WTC11 (cell line): ENCODE results near the gene TMC6. TPM values are rescaled to one million over a fixed set of nuclear protein-coding genes. Genes with fewer than 3 reads are reported as not detected.

Experiments
- ATAC-seq: fragments of 200-7000 bp; cut with Tn5 transposase; 2 replicates; pipeline ENCODE4 v1.10.0; 2021; ENCODE audit warnings: mild to moderate bottlenecking, moderate library complexity
- CTCF ChIA-PET: fragments of 300-600 bp; sonication (Branson Sonifier 250); formaldehyde crosslinking; loops from one replicate; lab custom pipeline; 2021; ENCODE audit warnings: antibody characterized with exemption; lab: Charles Lee
- POLR2A ChIA-PET: fragments of 350-600 bp; sonication (Branson Sonifier 250); formaldehyde crosslinking; loops from one replicate; lab custom pipeline; 2021; ENCODE audit warnings: antibody characterized with exemption; lab: Charles Lee
- DNase-seq: peaks from one replicate; pipeline ENCODE4 v3.0.0; 2021; ENCODE audit warnings: low spot score
- H3K27ac Mint-ChIP-seq: 2 replicates; pipeline ENCODE4 v1.8.0; 2021; ENCODE audit warnings: mixed read lengths
- H3K27me3 Mint-ChIP-seq: 2 replicates; pipeline ENCODE4 v1.8.0; 2021; ENCODE audit warnings: low read depth, mild to moderate bottlenecking, moderate library complexity, mixed read lengths
- H3K36me3 Mint-ChIP-seq: 2 replicates; pipeline ENCODE4 v1.8.0; 2021; ENCODE audit warnings: mixed read lengths
- H3K4me1 Mint-ChIP-seq: 2 replicates; pipeline ENCODE4 v1.8.0; 2022; ENCODE audit warnings: mixed read lengths
- H3K4me3 Mint-ChIP-seq: 2 replicates; pipeline ENCODE4 v1.8.0; 2021; ENCODE audit warnings: mild to moderate bottlenecking, moderate library complexity, mixed read lengths
- H3K9me3 Mint-ChIP-seq: 2 replicates; pipeline ENCODE4 v1.8.0; 2021; ENCODE audit warnings: mixed read lengths
- ATF1 ChIP-seq: sonication (generic); formaldehyde crosslinking; IDR thresholded peaks from 2 replicates; pipeline ENCODE4 v1.8.1; 2023; ENCODE audit warnings: mild to moderate bottlenecking, moderate library complexity, missing genetic modification reagents
- ATF2 ChIP-seq: sonication (generic); formaldehyde crosslinking; IDR thresholded peaks from 2 replicates; pipeline ENCODE4 v1.8.1; 2022; ENCODE audit warnings: low read depth, missing genetic modification reagents, borderline replicate concordance
- ATF3 ChIP-seq: sonication (generic); formaldehyde crosslinking; conservative IDR thresholded peaks from 2 replicates; pipeline ENCODE4 v1.8.1; 2022; ENCODE audit warnings: mild to moderate bottlenecking, missing genetic modification reagents
- CTCF ChIP-seq: fragments of 200-600 bp; IDR thresholded peaks from 2 replicates; pipeline ENCODE4 v1.8.0; 2022; ENCODE audit warnings: antibody characterized with exemption
- FOXJ3 ChIP-seq: sonication (generic); formaldehyde crosslinking; IDR thresholded peaks from 2 replicates; pipeline ENCODE4 v1.9.0; 2021; ENCODE audit warnings: missing genetic modification reagents, mild to moderate bottlenecking, borderline replicate concordance
- GABPB1 ChIP-seq: sonication (generic); formaldehyde crosslinking; IDR thresholded peaks from 2 replicates; pipeline ENCODE4 v1.8.1; 2023; ENCODE audit warnings: mild to moderate bottlenecking, missing genetic modification reagents
- GTF2I ChIP-seq: fragments of 250-450 bp; sonication (Bioruptor Pico); conservative IDR thresholded peaks from 2 replicates; pipeline ENCODE4 v1.4.0; 2021; ENCODE audit warnings: mild to moderate bottlenecking
- HMGXB4 ChIP-seq: sonication (generic); formaldehyde crosslinking; IDR thresholded peaks from 2 replicates; pipeline ENCODE4 v1.8.1; 2023; ENCODE audit warnings: mild to moderate bottlenecking, moderate library complexity, missing genetic modification reagents
- JAZF1 ChIP-seq: fragments of 250-450 bp; sonication (Bioruptor Pico); IDR thresholded peaks from 2 replicates; pipeline ENCODE4 v1.9.0; 2021; ENCODE audit warnings: moderate library complexity, mild to moderate bottlenecking, inconsistent platforms
- MLX ChIP-seq: sonication (generic); formaldehyde crosslinking; IDR thresholded peaks from 2 replicates; pipeline ENCODE4 v1.8.1; 2023; ENCODE audit warnings: mild to moderate bottlenecking, missing genetic modification reagents, moderate library complexity
- NFE2L1 ChIP-seq: sonication (generic); formaldehyde crosslinking; IDR thresholded peaks from 2 replicates; pipeline ENCODE4 v1.8.1; 2023; ENCODE audit warnings: missing genetic modification reagents
- SMAD3 ChIP-seq: sonication (generic); formaldehyde crosslinking; IDR thresholded peaks from 2 replicates; pipeline ENCODE4 v1.8.0; 2022; ENCODE audit warnings: missing genetic modification reagents, mild to moderate bottlenecking, borderline replicate concordance
- SMAD4 ChIP-seq: sonication (generic); formaldehyde crosslinking; IDR thresholded peaks from 2 replicates; pipeline ENCODE4 v1.8.0; 2022; ENCODE audit warnings: mild to moderate bottlenecking, missing genetic modification reagents
- USF1 ChIP-seq: sonication (generic); formaldehyde crosslinking; IDR thresholded peaks from 2 replicates; pipeline ENCODE4 v1.8.0; 2022; ENCODE audit warnings: mild to moderate bottlenecking, missing genetic modification reagents
- ZBTB21 ChIP-seq: sonication (generic); formaldehyde crosslinking; IDR thresholded peaks from 2 replicates; pipeline ENCODE4 v1.8.1; 2023; ENCODE audit warnings: mild to moderate bottlenecking, missing genetic modification reagents, borderline replicate concordance
- ZNF396 ChIP-seq: fragments of 250-450 bp; sonication (Bioruptor Pico); IDR thresholded peaks from 2 replicates; pipeline ENCODE4 v1.8.0; 2021; ENCODE audit warnings: mild to moderate bottlenecking, moderate library complexity, borderline replicate concordance
- total RNA-seq: library from RNA; stranded (reverse); gene quantifications from 3 replicates; pipeline ENCODE4 v1.2.3, GENCODE V29; 2021

Gene TMC6
- total RNA-seq, 1 experiment from 2014 or later, result 120 TPM

- DNase-seq (no peak), ATAC-seq (no peak)
- TF ChIP-seq GTF2I (CRISPR knock-in tag) (0 out of 2 replicates have a peak, but pooled peaks have one; percentile 22), NFE2L1 (CRISPR knock-in tag) (no peak)
- H3K4me1 Mint-ChIP-seq, result no peaks in the 10 kb centered on the region
- H3K27ac Mint-ChIP-seq, result no peak overlapping the region
- CTCF ChIA-PET, result no interaction called here
- H3K36me3 Mint-ChIP-seq, result no peaks in the 10 kb centered on the region
- POLR2A ChIA-PET, result no interaction called here
- 0 out of 2 replicates have a peak, but pooled peaks cover 1% of the 10 kb centered on the region for H3K27me3 Mint-ChIP-seq
- H3K9me3 Mint-ChIP-seq, result no peaks in the 10 kb centered on the region
- no peak overlapping the region for H3K4me3 Mint-ChIP-seq
These were observed 17.9 kb upstream of the TMC6 start for GRCh38 chr17:78146471-78146869.

GRCh38 chr17:78144736-78145641, 16.4 kb upstream of the TMC6 start:
- no peak for DNase-seq
- Mint-ChIP-seq H3K36me3 (no peaks in the 10 kb centered on the region), H3K4me1 (peaks cover 2% of the 10 kb centered on the region), H3K9me3 (no peaks in the 10 kb centered on the region)
- no peak for ATAC-seq
- TF ChIP-seq GABPB1 (peak; percentile 22; the same call in 1 of the 2 replicates), ATF2 (CRISPR knock-in tag) (no peak)
- TF ChIP-seq, all 79 proteins: peak for 1
- ChIA-PET CTCF (interaction anchor here (0.8 to 1.9 kb wide), 2 partner anchors 30 to 1622 kb away, joined by 3 to 8 read pairs; no protein-coding TSS in a partner anchor), POLR2A (interaction anchor here (0.7 kb wide), 1 partner anchor 440 kb away, joined by 4 read pairs; no protein-coding TSS in a partner anchor)
- Mint-ChIP-seq H3K4me3 (no peak overlapping the region), H3K27ac (no peak overlapping the region), H3K27me3 (0 out of 2 replicates have a peak, but pooled peaks cover 3% of the 10 kb centered on the region)

- Mint-ChIP-seq H3K4me1 (peaks cover 6% of the 10 kb centered on the region), H3K27ac (no peak overlapping the region), H3K27me3 (0 out of 2 replicates have a peak, but pooled peaks cover 3% of the 10 kb centered on the region), H3K36me3 (no peaks in the 10 kb centered on the region), H3K4me3 (no peak overlapping the region), H3K9me3 (no peaks in the 10 kb centered on the region)
- no peak for DNase-seq
- ChIA-PET CTCF (interaction anchor here (0.8 to 1.9 kb wide), 3 partner anchors 30 to 1621 kb away, joined by 3 to 8 read pairs (median 5); no protein-coding TSS in a partner anchor), POLR2A (no interaction called here)
- TF ChIP-seq SMAD4 (no peak), ATF1 (CRISPR knock-in tag) (no peak), HMGXB4 (CRISPR knock-in tag) (no peak), USF1 (CRISPR knock-in tag) (no peak), MLX (no peak), ATF3 (CRISPR knock-in tag) (no peak), ZNF396 (CRISPR knock-in tag) (no peak), NFE2L1 (CRISPR knock-in tag) (no peak), CTCF (no peak), SMAD3 (no peak), ZBTB21 (no peak), JAZF1 (CRISPR knock-in tag) (no peak), FOXJ3 (CRISPR knock-in tag) (no peak)
- no peak for ATAC-seq
These were observed 15.7 kb upstream of the TMC6 start for GRCh38 chr17:78144147-78144719.
